GM18873 (cell line): ENCODE measurements around the gene ARL15.

ENCODE experiments used
- ATAC-seq: cut with Tn5 transposase; IDR thresholded peaks from one replicate; pipeline ENCODE4 v1.9.1; 2021; ENCODE audit warnings: mild to moderate bottlenecking, moderate library complexity, moderate number of reproducible peaks; ENCODE audit not compliant: unreplicated experiment, low FRiP score

The ARL15 gene

GRCh38 chr5:54171645-54172384 is 138.6 kb downstream of the ARL15 start:
- ATAC-seq = peak; percentile 55

- no peak for ATAC-seq
Observed at GRCh38 chr5:54165687-54166086, 144.7 kb downstream of the ARL15 start.

- ATAC-seq = no peak
Observed at GRCh38 chr5:54162184-54162583, 148.2 kb downstream of the ARL15 start.

- no peak for ATAC-seq
Observed at GRCh38 chr5:54160329-54160728, 150.0 kb downstream of the ARL15 start.

- ATAC-seq = no peak
Observed at GRCh38 chr5:54159893-54160195, 150.5 kb downstream of the ARL15 start.

GRCh38 chr5:54159153-54159892 is 151.1 kb downstream of the ARL15 start:
- peak; percentile 53 for ATAC-seq

GRCh38 chr5:54156577-54156976 is 153.8 kb downstream of the ARL15 start:
- no peak for ATAC-seq

- ATAC-seq = no peak
Observed at GRCh38 chr5:54150841-54151240, 159.5 kb downstream of the ARL15 start.

GRCh38 chr5:54148858-54149257 is 161.5 kb downstream of the ARL15 start:
- ATAC-seq = no peak

GRCh38 chr5:54148067-54148845 is 162.1 kb downstream of the ARL15 start:
- no peak for ATAC-seq

GRCh38 chr5:54146916-54147315 is 163.5 kb downstream of the ARL15 start:
- ATAC-seq = no peak

- no peak for ATAC-seq
Observed at GRCh38 chr5:54146390-54146789, 164.0 kb downstream of the ARL15 start.

GRCh38 chr5:54140247-54140840 is 170.0 kb downstream of the ARL15 start:
- no peak for ATAC-seq

GRCh38 chr5:54136516-54137440 is 173.6 kb downstream of the ARL15 start:
- no peak for ATAC-seq

- no peak for ATAC-seq
Observed at GRCh38 chr5:54135042-54135441, 175.3 kb downstream of the ARL15 start.

GRCh38 chr5:54133917-54134316 is 176.5 kb downstream of the ARL15 start:
- ATAC-seq = no peak

GRCh38 chr5:54120473-54120872 is 189.9 kb downstream of the ARL15 start:
- ATAC-seq = no peak

GRCh38 chr5:54117957-54118356 is 192.4 kb downstream of the ARL15 start:
- no peak for ATAC-seq

GRCh38 chr5:54115735-54116403 is 194.5 kb downstream of the ARL15 start:
- no peak for ATAC-seq
